Fibroblast of pulmonary artery (primary cell): ENCODE measurements around the gene KLRF2.

Experiments
- DNase-seq: peaks from one replicate; pipeline ENCODE4 v3.0.0-alpha.2; 2010; ENCODE audit warnings: low read depth
- H3K4me3 ChIP-seq: replicated peaks from 2 replicates; pipeline ENCODE4 v1.5.1; 2011; ENCODE audit warnings: low read depth, mild to moderate bottlenecking, control low read depth, low read length, moderate library complexity
- TF ChIP-seq, protein P1 (sequence below): IDR thresholded peaks from 2 replicates; pipeline ENCODE4 v1.5.1; 2011; ENCODE audit warnings: mild to moderate bottlenecking, control low read depth, low read length, inconsistent platforms; ENCODE audit errors: missing control alignments

Gene KLRF2

DNA sequence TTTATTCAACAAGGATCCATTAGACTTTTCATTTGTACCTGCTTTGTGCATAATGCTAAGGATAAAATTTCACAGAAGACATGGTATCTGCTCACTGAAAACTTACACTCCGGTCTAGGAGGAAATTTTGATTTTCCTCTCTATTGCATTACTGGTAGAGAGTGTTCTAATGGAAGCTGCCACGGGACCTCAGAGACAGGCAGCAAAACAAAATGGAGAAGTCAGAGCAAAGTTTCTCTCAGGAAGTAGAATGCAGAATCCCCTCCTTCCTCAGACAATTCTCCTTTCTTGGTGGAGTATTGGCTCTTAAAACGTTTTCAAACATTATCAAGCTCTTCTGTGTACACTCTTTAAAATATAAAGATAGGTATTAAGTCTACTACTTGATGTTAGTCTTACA lies 24.4 kb upstream of the KLRF2 start:
- no peak overlapping the region for H3K4me3 ChIP-seq
- no peak for DNase-seq
- TF ChIP-seq, protein P1, sequence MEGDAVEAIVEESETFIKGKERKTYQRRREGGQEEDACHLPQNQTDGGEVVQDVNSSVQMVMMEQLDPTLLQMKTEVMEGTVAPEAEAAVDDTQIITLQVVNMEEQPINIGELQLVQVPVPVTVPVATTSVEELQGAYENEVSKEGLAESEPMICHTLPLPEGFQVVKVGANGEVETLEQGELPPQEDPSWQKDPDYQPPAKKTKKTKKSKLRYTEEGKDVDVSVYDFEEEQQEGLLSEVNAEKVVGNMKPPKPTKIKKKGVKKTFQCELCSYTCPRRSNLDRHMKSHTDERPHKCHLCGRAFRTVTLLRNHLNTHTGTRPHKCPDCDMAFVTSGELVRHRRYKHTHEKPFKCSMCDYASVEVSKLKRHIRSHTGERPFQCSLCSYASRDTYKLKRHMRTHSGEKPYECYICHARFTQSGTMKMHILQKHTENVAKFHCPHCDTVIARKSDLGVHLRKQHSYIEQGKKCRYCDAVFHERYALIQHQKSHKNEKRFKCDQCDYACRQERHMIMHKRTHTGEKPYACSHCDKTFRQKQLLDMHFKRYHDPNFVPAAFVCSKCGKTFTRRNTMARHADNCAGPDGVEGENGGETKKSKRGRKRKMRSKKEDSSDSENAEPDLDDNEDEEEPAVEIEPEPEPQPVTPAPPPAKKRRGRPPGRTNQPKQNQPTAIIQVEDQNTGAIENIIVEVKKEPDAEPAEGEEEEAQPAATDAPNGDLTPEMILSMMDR: no peak

DNA sequence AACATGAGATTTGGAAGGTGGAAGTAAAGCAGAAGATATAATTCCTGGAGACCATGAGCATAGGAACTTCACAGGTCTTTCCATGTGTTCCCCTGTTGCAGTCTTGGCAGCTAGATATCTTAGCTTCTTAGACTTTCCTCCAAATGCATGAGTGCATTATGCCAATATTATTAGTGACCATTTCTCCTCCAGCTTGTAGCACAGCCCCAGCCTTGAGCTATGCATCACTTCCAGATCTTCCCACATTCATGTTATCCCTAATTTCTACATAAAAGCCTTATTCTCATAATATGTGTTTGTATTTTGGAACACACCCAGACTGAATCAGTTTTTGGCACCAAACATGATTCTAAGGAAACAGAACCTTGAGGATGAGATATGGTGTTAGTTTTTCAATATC lies 23.2 kb upstream of the KLRF2 start:
- TF ChIP-seq, protein P1: no peak
- DNase-seq: no peak
- no peak overlapping the region for H3K4me3 ChIP-seq

DNA sequence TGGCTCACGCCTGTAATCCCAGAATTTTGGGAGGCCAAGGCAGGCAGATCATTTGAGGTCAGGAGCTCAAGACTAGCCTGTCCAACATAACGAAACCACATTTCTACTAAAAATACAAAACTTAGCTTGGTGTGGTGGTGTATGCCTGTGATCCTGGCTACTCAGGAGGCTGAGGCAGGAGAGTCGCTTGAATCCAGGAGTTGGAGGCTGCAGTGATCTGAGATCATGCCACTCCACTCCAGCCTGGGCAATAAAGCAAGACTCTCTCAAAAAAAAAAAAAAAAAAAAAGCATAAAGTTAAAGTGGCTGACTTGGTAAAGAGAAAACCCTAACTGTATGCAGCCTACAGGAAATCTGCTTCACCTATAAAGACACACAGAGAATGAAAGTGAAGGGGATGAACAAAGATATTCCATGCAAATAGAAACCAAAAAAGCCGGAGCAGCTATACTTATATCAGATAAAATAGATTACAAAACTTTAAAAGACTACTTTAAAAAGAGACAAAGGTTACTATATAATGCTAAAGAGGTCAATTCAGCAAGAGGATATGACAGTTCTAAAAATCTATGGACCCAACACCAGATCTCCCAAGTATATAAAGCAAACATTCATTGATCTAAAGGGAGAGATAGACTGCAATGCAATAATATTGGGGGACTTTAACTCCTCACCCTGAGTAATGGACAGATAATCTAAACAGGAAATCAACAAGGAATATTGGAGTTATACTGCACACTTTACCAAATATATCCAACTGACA lies 16.2 kb upstream of the KLRF2 start:
- no peak overlapping the region for H3K4me3 ChIP-seq
- no peak for DNase-seq

DNA sequence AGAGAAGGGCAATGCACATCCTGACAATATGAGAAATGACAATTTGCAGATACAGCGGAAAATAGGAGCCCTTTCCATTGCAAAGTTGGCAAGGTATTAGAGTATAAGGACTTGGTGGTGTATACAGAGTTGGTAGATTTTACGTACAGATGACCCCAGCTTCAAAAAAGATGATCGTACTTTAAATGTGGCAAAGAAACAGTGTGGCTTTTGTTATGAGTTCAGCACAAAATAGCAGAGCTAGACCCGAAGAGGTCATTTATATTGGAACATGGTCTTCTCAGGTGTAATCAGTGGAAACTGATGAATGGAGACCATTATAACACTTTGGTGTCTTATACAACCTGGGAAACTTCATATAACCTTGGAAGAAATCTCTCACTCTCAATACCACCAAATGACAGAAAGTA lies 14.4 kb upstream of the KLRF2 start:
- no peak for DNase-seq
- H3K4me3 ChIP-seq: no peak overlapping the region
- TF ChIP-seq, protein P1: no peak

More for the DNA sequence above, 16.2 kb upstream of the KLRF2 start:
- TF ChIP-seq, protein P1: no peak

DNA sequence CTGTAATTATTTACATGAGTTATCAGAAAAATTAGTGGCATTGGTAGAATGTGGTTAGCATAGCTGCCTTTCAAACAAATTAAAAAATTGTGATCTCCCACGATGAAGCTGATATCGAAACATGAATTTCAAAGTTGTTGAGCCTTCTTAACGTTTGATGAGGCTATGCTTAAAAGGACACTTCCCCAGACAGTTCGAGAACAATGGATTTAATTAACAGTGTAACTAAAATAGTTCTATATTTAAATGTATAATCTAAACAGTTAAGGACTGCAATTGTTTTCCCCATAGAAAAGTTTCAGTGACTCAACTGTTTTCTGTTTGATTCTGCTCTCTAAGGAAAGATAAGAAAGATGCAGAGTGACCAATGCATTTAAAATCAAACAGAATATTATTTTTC lies 13.8 kb upstream of the KLRF2 start:
- no peak for DNase-seq
- TF ChIP-seq, protein P1: no peak
- H3K4me3 ChIP-seq: peak overlapping the region; percentile 6

DNA sequence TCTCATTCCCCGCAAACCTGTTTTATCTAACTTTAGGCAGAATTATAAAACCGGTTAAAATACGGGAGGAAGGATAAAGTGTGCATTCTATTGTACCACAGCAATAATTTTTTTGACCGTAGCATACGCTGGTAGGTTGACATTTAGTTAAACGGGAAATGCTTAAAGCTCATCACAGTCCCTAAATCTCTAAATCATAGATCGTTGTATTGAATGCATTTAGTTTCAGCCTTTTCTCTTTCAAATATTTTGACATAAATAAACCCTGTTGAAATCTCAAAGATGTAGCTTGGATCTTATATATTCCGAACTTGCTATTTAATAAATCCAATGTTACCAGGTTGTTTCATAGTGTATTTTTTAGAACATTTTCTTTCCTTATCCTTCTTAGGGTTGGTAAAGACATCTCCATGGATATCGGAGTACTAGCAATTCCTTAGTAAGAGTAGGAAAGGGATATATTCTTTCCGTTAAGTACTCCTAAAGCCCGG lies 12.9 kb upstream of the KLRF2 start:
- peak overlapping the region; percentile 54 for H3K4me3 ChIP-seq
- TF ChIP-seq, protein P1: no peak
- DNase-seq: no peak

DNA sequence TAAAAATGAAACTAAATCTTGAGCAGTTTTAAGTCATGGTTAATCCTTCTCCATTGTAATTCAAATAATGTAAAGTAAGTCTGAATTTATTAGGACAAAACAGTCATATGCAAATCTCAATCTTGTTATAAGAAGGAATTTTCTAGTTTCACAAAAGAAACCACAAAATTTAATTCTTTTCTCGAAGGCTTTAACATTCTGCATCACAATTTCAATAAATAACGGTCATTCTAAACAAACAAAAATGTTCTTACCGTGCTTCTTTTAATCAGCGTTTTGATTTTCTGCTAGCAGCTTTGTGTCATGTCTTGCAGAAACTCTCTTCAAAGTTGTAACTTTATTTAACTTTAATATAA lies 12.4 kb upstream of the KLRF2 start:
- peak overlapping the region; percentile 54 for H3K4me3 ChIP-seq
- peak; percentile 10 for DNase-seq
- TF ChIP-seq, protein P1: no peak
